A549 (cell line): ENCODE measurements around the gene CCDC85C. TPM values are rescaled to one million over a fixed set of nuclear protein-coding genes. Genes with fewer than 3 reads are reported as not detected.

Experiments
- ATAC-seq, 2 experiments: fragments of 200-7000 bp in 1 of 2; fragments of >200 bp in 1 of 2; cut with Nextera tagmentation in 1 of 2; cut with Tn5 transposase in 1 of 2; 3 replicates each; pipeline versions ENCODE4 v1.8.0 to v1.9.1; 2018 to 2020; ENCODE audit warnings: mild to moderate bottlenecking in 1 of 2, moderate library complexity in 1 of 2
- CTCF ChIA-PET: fragments of 300-600 bp; sonication (Branson Sonifier 250); formaldehyde crosslinking; extraction: SDS; loops from one replicate; lab custom pipeline; 2021; ENCODE audit warnings: antibody characterized with exemption, inconsistent platforms; lab: Yijun Ruan, JAX
- POLR2A ChIA-PET: fragments of 350-600 bp; formaldehyde crosslinking; extraction: SDS; loops from one replicate; lab custom pipeline; 2021; ENCODE audit warnings: antibody characterized with exemption, inconsistent platforms; lab: Yijun Ruan, JAX
- DNase-seq, 2 experiments: peaks; one replicate each; pipeline versions ENCODE4 v3.0.0 to v3.0.0-alpha.2; 2011 to 2016; ENCODE audit warnings: low read depth in 1 of 2, low spot score in 1 of 2
- FAIRE-seq: peaks from 2 replicates; lab custom pipeline; 2011; peaks lifted over from hg19 to GRCh38; lab: Jason Lieb, UNC
- H3K27ac ChIP-seq, 2 experiments: fragments of >200 bp; sonication (Bioruptor Twin); formaldehyde crosslinking; 3 replicates each; pipeline ENCODE4 v1.5.1; 2016 to 2017
- H3K4me1 ChIP-seq: fragments of >200 bp; sonication (Bioruptor Twin); formaldehyde crosslinking; 3 replicates; pipeline ENCODE4 v1.6.1; 2016
- H3K4me2 ChIP-seq: fragments of >200 bp; sonication (Bioruptor Twin); formaldehyde crosslinking; 3 replicates; pipeline ENCODE4 v1.6.1; 2016
- H3K4me3 ChIP-seq: fragments of >200 bp; sonication (Bioruptor Twin); formaldehyde crosslinking; 3 replicates; pipeline ENCODE4 v1.5.1; 2016
- H3K9me3 ChIP-seq: fragments of >200 bp; sonication (Bioruptor Twin); formaldehyde crosslinking; 3 replicates; pipeline ENCODE4 v1.6.1; 2016
- EHF ChIP-seq: fragments of 250-450 bp; sonication (Bioruptor Pico); IDR thresholded peaks from 2 replicates; pipeline ENCODE4 v1.5.0; 2020; ENCODE audit warnings: mild to moderate bottlenecking
- ESRRA ChIP-seq: fragments of 150-350 bp; IDR thresholded peaks from 2 replicates; pipeline ENCODE4 v1.6.1; 2014; ENCODE audit warnings: mild to moderate bottlenecking, low read length, borderline replicate concordance
- FOSL2 ChIP-seq, 2 experiments: fragments of 450-650 bp in 1 of 2; fragments of >200 bp in 1 of 2; sonication (Bioruptor Twin) in 1 of 2; formaldehyde crosslinking; IDR thresholded peaks; 2 replicates each; pipeline versions ENCODE4 v1.5.0 to v1.6.1; 2016 to 2020; ENCODE audit warnings: mild to moderate bottlenecking in 1 of 2, moderate library complexity in 1 of 2
- JUN ChIP-seq, 2 experiments: fragments of >200 bp; sonication (Bioruptor Twin); formaldehyde crosslinking; IDR thresholded peaks; 2 replicates in 1 of 2; 3 replicates in 1 of 2; pipeline ENCODE4 v1.6.1; 2016 to 2017
- KDM1A ChIP-seq: fragments of 200-600 bp; sonication (generic); IDR thresholded peaks from 2 replicates; pipeline ENCODE4 v1.6.1; 2016; ENCODE audit warnings: low read depth, mild to moderate bottlenecking
- MYC ChIP-seq: IDR thresholded peaks from 2 replicates; pipeline ENCODE4 v1.6.1; 2012; ENCODE audit warnings: mild to moderate bottlenecking, inconsistent platforms, low read length, improper control_type of control experiment, borderline replicate concordance
- POLR2A ChIP-seq: IDR thresholded peaks from 2 replicates; pipeline ENCODE4 v1.6.1; 2012; ENCODE audit warnings: mild to moderate bottlenecking, low read length
- RAD21 ChIP-seq, 2 experiments: fragments of >200 bp in 1 of 2; sonication (Bioruptor Twin) in 1 of 2; formaldehyde crosslinking in 1 of 2; IDR thresholded peaks in 1 of 2; conservative IDR thresholded peaks in 1 of 2; 2 replicates in 1 of 2; 3 replicates in 1 of 2; pipeline ENCODE4 v1.6.1; 2012 to 2018; ENCODE audit warnings: inconsistent platforms in 1 of 2
- RARB ChIP-seq: fragments of 250-450 bp; sonication (Bioruptor Pico); IDR thresholded peaks from 2 replicates; pipeline ENCODE4 v1.8.0; 2021; ENCODE audit warnings: mild to moderate bottlenecking, moderate library complexity
- RNF2 ChIP-seq: fragments of 200-600 bp; sonication (generic); IDR thresholded peaks from 2 replicates; pipeline ENCODE4 v1.6.1; 2016; ENCODE audit warnings: low read depth, mild to moderate bottlenecking, antibody characterized with exemption, moderate library complexity, borderline replicate concordance
- TP53 ChIP-seq: fragments of 250-450 bp; sonication (Bioruptor Pico); IDR thresholded peaks from 2 replicates; pipeline ENCODE4 v1.5.0; 2021; ENCODE audit warnings: mild to moderate bottlenecking, moderate library complexity
- ZFP36 ChIP-seq: fragments of 450-650 bp; IDR thresholded peaks from 2 replicates; pipeline ENCODE4 v1.6.1; 2014; ENCODE audit warnings: borderline replicate concordance; ENCODE audit not compliant: partially characterized antibody
- ZNF302 ChIP-seq: fragments of 250-450 bp; sonication (Bioruptor Pico); IDR thresholded peaks from 2 replicates; pipeline ENCODE4 v1.9.0; 2021; ENCODE audit warnings: inconsistent platforms, mild to moderate bottlenecking, moderate library complexity
- WGBS: methylation state at CpG from one replicate; pipeline ENCODE4 v1.1.6; 2017; ENCODE audit errors: missing lambda C conversion rate; 5-methylcytosine and 5-hydroxymethylcytosine counted together
- polyA plus RNA-seq, 4 experiments: library from polyadenylated mRNA; depleted of rRNA in 3 of 4; stranded (reverse); fragments of >200 nt; fragmentation: RNase III in 1 of 4; extraction: RNeasy Plus Mini Kit Qiagen cat#74134 plus additional on column Dnase treatment in 1 of 4; gene quantifications; 2 replicates in 3 of 4; 3 replicates in 1 of 4; pipeline ENCODE4 v1.2.3, GENCODE V29; 2011 to 2017
- TF ChIP-seq, protein P1 (sequence below): fragments of 200-600 bp; sonication (generic); IDR thresholded peaks from 2 replicates; pipeline ENCODE4 v1.6.1; 2016; ENCODE audit warnings: antibody characterized with exemption, mild to moderate bottlenecking, moderate library complexity
- TF ChIP-seq, protein P2 (sequence below): fragments of 250-450 bp; sonication (Bioruptor Pico); IDR thresholded peaks from 2 replicates; pipeline ENCODE4 v1.5.0; 2020; ENCODE audit warnings: low read depth, mild to moderate bottlenecking, moderate library complexity

Gene CCDC85C
- polyA plus RNA-seq, 2 of the 4 experiments (the other 2 are of a cell fraction): 11.4 to 31.4 TPM

DNA sequence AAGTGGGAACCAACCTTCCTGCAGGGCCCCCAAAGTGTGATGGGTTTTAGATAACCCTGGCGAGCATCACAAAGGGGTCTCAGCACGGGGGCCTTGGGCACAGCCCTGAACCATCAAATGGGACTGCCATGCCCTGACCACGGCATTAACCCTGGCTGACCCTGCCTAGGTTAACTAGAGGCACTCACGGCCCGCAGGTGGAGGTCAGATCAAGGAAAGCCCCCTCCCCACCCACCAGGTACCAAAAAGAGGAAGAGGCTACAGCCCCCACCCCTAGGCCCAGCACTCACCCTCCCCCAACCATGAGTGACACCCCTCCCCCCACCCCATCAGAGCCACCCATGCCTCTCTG lies 80.3 kb downstream of the CCDC85C start:
- Histone ChIP-seq H3K4me3 (no peak overlapping the region), H3K4me2 (peak overlapping the region; percentile 84), H3K9me3 (no peaks in the 10 kb centered on the region), H3K27ac (peak overlapping the region; percentile 77 to 90), H3K4me1 (peaks cover 59% of the 10 kb centered on the region)
- FAIRE-seq (no peak), DNase-seq (no peak), ATAC-seq (no peak)
- ChIA-PET CTCF (interaction anchor here (0.8 to 8.7 kb wide), 17 partner anchors 10 to 133 kb away, joined by 3 to 105 read pairs (median 8); no protein-coding TSS in a partner anchor), POLR2A (interaction anchor here (1.0 kb wide), 1 partner anchor 43 kb away, joined by 3 read pairs; the partner anchor contains the start of gene SETD3)
- 82% methylated on average over 3 of the region's 5 CpGs for WGBS
- TF ChIP-seq MYC (no peak), POLR2A (no peak), RAD21 (conservative IDR thresholded peaks at IDR 0.05 in 1 of 2, IDR thresholded peaks at IDR 0.05 in 1 of 2) (no peak), RNF2 (no peak), TP53 (CRISPR knock-in tag) (no peak), ZNF302 (CRISPR knock-in tag) (no peak), ESRRA (no peak), KDM1A (no peak), RARB (no peak), EHF (CRISPR knock-in tag) (no peak)
- TF ChIP-seq, protein P1, sequence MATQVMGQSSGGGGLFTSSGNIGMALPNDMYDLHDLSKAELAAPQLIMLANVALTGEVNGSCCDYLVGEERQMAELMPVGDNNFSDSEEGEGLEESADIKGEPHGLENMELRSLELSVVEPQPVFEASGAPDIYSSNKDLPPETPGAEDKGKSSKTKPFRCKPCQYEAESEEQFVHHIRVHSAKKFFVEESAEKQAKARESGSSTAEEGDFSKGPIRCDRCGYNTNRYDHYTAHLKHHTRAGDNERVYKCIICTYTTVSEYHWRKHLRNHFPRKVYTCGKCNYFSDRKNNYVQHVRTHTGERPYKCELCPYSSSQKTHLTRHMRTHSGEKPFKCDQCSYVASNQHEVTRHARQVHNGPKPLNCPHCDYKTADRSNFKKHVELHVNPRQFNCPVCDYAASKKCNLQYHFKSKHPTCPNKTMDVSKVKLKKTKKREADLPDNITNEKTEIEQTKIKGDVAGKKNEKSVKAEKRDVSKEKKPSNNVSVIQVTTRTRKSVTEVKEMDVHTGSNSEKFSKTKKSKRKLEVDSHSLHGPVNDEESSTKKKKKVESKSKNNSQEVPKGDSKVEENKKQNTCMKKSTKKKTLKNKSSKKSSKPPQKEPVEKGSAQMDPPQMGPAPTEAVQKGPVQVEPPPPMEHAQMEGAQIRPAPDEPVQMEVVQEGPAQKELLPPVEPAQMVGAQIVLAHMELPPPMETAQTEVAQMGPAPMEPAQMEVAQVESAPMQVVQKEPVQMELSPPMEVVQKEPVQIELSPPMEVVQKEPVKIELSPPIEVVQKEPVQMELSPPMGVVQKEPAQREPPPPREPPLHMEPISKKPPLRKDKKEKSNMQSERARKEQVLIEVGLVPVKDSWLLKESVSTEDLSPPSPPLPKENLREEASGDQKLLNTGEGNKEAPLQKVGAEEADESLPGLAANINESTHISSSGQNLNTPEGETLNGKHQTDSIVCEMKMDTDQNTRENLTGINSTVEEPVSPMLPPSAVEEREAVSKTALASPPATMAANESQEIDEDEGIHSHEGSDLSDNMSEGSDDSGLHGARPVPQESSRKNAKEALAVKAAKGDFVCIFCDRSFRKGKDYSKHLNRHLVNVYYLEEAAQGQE: no peak
- TF ChIP-seq, protein P2, sequence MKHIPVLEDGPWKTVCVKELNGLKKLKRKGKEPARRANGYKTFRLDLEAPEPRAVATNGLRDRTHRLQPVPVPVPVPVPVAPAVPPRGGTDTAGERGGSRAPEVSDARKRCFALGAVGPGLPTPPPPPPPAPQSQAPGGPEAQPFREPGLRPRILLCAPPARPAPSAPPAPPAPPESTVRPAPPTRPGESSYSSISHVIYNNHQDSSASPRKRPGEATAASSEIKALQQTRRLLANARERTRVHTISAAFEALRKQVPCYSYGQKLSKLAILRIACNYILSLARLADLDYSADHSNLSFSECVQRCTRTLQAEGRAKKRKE (CRISPR knock-in tag): no peak

DNA sequence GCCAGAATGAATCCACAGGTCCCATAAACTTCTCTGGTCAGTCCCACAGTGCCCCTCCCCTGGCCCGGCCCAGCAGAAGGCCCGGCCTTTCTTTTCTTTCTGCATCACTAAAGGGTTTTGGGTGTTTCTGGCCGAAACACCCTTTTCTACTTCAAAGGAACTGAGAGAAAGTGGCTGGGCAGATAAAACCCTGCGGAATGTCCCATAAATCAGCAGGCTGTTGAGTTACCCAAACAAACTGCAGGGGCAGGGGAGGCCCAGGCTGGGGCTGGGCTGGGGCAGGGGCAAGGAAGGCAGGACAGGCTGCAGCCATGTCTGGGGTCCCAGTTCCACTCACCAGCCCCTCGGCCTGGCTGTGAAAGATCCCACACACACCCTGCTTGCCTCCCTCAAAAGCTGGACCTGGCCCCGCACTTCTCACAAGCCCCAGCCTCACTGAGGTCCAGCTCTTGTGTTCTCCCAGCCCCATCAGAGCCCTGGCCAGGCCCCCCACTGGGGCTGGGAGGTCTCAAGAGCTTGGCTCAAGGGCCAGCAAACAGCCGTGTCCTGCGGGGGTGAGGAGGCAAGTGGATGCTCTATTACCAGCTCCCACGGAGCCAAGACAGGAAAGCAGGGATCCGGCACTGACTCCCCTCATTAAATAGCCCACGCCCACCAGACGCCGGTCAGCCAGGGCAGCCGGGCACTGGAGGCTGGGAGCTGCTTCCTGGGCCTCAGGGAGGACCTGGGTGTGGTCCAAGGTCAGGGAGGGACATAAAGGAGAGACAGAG lies 80.9 kb downstream of the CCDC85C start:
- ATAC-seq: peak in 1 of 2 experiments; percentile 9; a peak in 3 of 6 replicates
- peak overlapping the region; percentile 14; the same call in 1 of the 3 replicates for H3K4me3 ChIP-seq
- FAIRE-seq: no peak
- no peaks in the 10 kb centered on the region for H3K9me3 ChIP-seq
- ChIA-PET CTCF (interaction anchor here (0.8 to 8.7 kb wide), 13 partner anchors 10 to 143 kb away, joined by 3 to 105 read pairs (median 10); no protein-coding TSS in a partner anchor), POLR2A (interaction anchor here (1.0 kb wide), 1 partner anchor 42 kb away, joined by 3 read pairs; the partner anchor contains the start of gene SETD3)
- H3K27ac ChIP-seq: peak overlapping the region; percentile 77 to 90
- peaks cover 60% of the 10 kb centered on the region for H3K4me1 ChIP-seq
- WGBS: 24% methylated on average over 11 of the region's 14 CpGs
- DNase-seq: no peak
- H3K4me2 ChIP-seq: peak overlapping the region; percentile 84
- TF ChIP-seq JUN (IDR thresholded peaks at IDR 0.05) (0 out of 5 replicates have a peak, but pooled peaks of 1 of the 2 experiments have one; percentile 23), ZFP36 (no peak)

DNA sequence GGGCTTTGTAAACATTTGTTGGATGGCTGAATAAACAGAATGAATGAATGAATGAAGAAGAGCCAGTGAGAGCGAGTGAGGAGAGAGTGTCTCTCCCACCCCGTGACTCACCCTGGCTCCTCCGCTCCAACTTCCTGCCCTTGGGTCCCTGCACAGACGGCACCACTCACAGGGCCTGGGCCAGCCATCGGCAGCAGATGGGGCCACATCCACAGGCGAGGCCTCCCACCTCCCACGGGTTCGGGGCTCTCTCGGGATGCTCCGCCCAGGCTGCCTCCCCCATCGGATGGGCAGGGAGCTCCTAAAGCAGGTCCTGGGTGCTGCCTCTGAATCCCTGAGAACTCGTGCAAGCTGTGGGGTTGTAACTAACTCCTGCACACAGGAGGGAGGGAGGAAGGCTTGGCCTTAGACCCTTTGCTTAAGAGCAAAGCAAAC lies 81.5 kb downstream of the CCDC85C start:
- DNase-seq: peak; percentile 53 to 55
- H3K27ac ChIP-seq: peak overlapping the region; percentile 77 to 90
- H3K9me3 ChIP-seq: no peaks in the 10 kb centered on the region
- TF ChIP-seq FOSL2 (IDR thresholded peaks at IDR 0.05): no peak
- peak; percentile 69 for TF ChIP-seq FOSL2 (CRISPR knock-in tag; IDR thresholded peaks at IDR 0.05)
- TF ChIP-seq ZNF302 (CRISPR knock-in tag): no peak
- H3K4me2 ChIP-seq: peak overlapping the region; percentile 84
- FAIRE-seq: no peak
- ChIA-PET POLR2A (no interaction called here), CTCF (interaction anchor here (0.8 to 8.7 kb wide), 10 partner anchors 10 to 144 kb away, joined by 3 to 105 read pairs (median 8); no protein-coding TSS in a partner anchor)
- H3K4me3 ChIP-seq: 0 out of 3 replicates have a peak overlapping the region, but pooled peaks have one; percentile 14
- WGBS: 6% methylated on average over 8 of the region's 12 CpGs
- ATAC-seq: peak; percentile 46 to 68
- peaks cover 53% of the 10 kb centered on the region for H3K4me1 ChIP-seq
